Esophagus muscularis mucosa (tissue), 4 donors: ENCODE data around the gene RNASE2. TPM values are rescaled to one million over a fixed set of nuclear protein-coding genes. Genes with fewer than 3 reads are reported as not detected.

Experiments used
- DNase-seq: peaks from one replicate; pipeline ENCODE4 v3.0.0-alpha.2; 2017; ENCODE audit errors: extremely low spot score
- H3K27ac ChIP-seq, 4 donors: fragments of 200-600 bp; sonication (generic); replicated peaks in 1 of 4; 1 replicate in 3 of 4; 2 replicates in 1 of 4; pipeline ENCODE4 v1.5.1; 2016 to 2019; ENCODE audit warnings: mild to moderate bottlenecking in 1 of 4
- H3K27me3 ChIP-seq, 4 donors: fragments of 200-600 bp; sonication (generic); one replicate each; pipeline versions ENCODE4 v1.5.1 to v1.6.0; 2016 to 2019
- H3K36me3 ChIP-seq, 4 donors: fragments of 200-600 bp; sonication (generic); one replicate each; pipeline ENCODE4 v1.5.1; 2016 to 2019
- H3K4me1 ChIP-seq, 4 donors: fragments of 200-600 bp; sonication (generic); one replicate each; pipeline ENCODE4 v1.5.1; 2016 to 2019
- H3K4me3 ChIP-seq, 4 donors: fragments of 200-600 bp; sonication (generic); 1 replicate in 2 of 4; 2 replicates in 2 of 4; pipeline ENCODE4 v1.5.1; 2016 to 2019; ENCODE audit warnings: mild to moderate bottlenecking in 4 of 4, moderate library complexity in 1 of 4
- H3K9me3 ChIP-seq, 4 donors: fragments of 200-600 bp; sonication (generic); 1 replicate in 3 of 4; 2 replicates in 1 of 4; pipeline ENCODE4 v1.5.1; 2016 to 2019
- CTCF ChIP-seq, 3 experiments: fragments of 200-600 bp in 2 of 3; fragments of 450-650 bp in 1 of 3; sonication (generic) in 2 of 3; IDR thresholded peaks; one replicate each; pipeline ENCODE4 v1.5.1; 2017 to 2019; ENCODE audit warnings: antibody characterized with exemption in 3 of 3, mild to moderate bottlenecking in 2 of 3, moderate library complexity in 1 of 3
- EP300 ChIP-seq: sonication (generic); formaldehyde crosslinking; IDR thresholded peaks from one replicate; pipeline ENCODE4 v1.6.1; 2017; ENCODE audit warnings: antibody characterized with exemption
- POLR2A ChIP-seq: fragments of 450-650 bp; IDR thresholded peaks from one replicate; pipeline ENCODE4 v1.6.1; 2017; ENCODE audit warnings: antibody characterized with exemption, moderate library complexity, mild to moderate bottlenecking, low read depth
- POLR2AphosphoS5 ChIP-seq, 2 donors: sonication (generic); formaldehyde crosslinking; IDR thresholded peaks; one replicate each; pipeline ENCODE4 v1.6.1; 2017; ENCODE audit warnings: antibody characterized with exemption in 2 of 2
- WGBS: methylation state at CpG from one replicate; pipeline ENCODE4 v1.1.5; 2018; 5-methylcytosine and 5-hydroxymethylcytosine counted together
- intact Hi-C: fragments of 100-400 bp; cut with DNase I; formaldehyde crosslinking; loops from one replicate; pipeline ENCODE4 v1.15.1; 2023
- total RNA-seq, 4 donors: library from RNA; depleted of rRNA; stranded (reverse); fragments of >200 nt; gene quantifications; one replicate each; pipeline versions ENCODE4 v1.1.0 to v1.2.1, GENCODE V29; 2016

Gene RNASE2
- total RNA-seq, 4 donors from 2014 or later, result 1.7 to 3.8 (median 2.1) TPM; not detected in 1

DNA sequence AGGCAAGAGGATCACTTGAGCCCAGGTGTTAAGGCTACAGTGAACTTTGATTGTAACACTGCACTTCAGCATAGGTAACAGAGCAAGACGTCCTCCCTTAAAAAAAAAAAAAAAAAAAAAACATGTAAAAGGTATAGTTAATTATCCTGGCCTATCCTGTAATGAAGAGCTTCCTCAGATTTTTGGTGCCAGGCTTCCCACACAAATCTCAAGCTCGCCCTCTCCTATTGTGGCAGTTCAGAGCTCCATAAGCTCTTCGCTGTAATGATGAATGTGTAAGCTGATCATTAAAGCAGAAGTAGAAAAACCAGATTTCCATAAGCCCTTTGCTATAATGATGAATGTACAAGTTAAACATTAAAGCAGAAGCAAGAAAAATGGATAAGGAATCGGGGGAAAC, 41.8 kb downstream of the RNASE2 start:
- TF ChIP-seq EP300, result no peak
- TF ChIP-seq POLR2AphosphoS5 (IDR thresholded peaks at IDR 0.05), result no peak
- no peak for TF ChIP-seq CTCF (IDR thresholded peaks at IDR 0.05)
- TF ChIP-seq POLR2A, result no peak
- no peaks in the 10 kb centered on the region for H3K27me3 ChIP-seq
- H3K36me3 ChIP-seq, result peaks cover 51 to 56% (median 54%) of the 10 kb centered on the region in 4 donors
- DNase-seq, result no peak
- intact Hi-C loops, result no loop called here
- no peak overlapping the region for H3K4me3 ChIP-seq
- WGBS, result 64% methylated on average over 4 of the region's 4 CpGs
- no peak overlapping the region for H3K27ac ChIP-seq
- H3K9me3 ChIP-seq, result no peaks in the 10 kb centered on the region
- H3K4me1 ChIP-seq, result peaks cover 0 to 4% (median 2%) of the 10 kb centered on the region in 4 donors

- H3K36me3 ChIP-seq, result peaks cover 47 to 52% (median 50%) of the 10 kb centered on the region in 4 donors
- H3K4me3 ChIP-seq, result no peak overlapping the region
- H3K9me3 ChIP-seq, result no peaks in the 10 kb centered on the region
- intact Hi-C loops, result no loop called here
- no peak for DNase-seq
- no peaks in the 10 kb centered on the region for H3K4me1 ChIP-seq
- H3K27me3 ChIP-seq, result no peaks in the 10 kb centered on the region
- 78% methylated on average over 6 of the region's 6 CpGs for WGBS
- no peak overlapping the region for H3K27ac ChIP-seq
- TF ChIP-seq POLR2A, result no peak
- no peak for TF ChIP-seq CTCF (IDR thresholded peaks at IDR 0.05)
- no peak for TF ChIP-seq POLR2AphosphoS5 (IDR thresholded peaks at IDR 0.05)
These were observed 42.3 kb downstream of the RNASE2 start for GRCh38 chr14:20997564-20997963.

- no peak for DNase-seq
- no peaks in the 10 kb centered on the region for H3K27me3 ChIP-seq
- H3K4me3 ChIP-seq, result no peak overlapping the region
- intact Hi-C loops, result no loop called here
- TF ChIP-seq POLR2AphosphoS5 (IDR thresholded peaks at IDR 0.05) (no peak), POLR2A (no peak), CTCF (IDR thresholded peaks at IDR 0.05) (no peak), EP300 (no peak)
- no peaks in the 10 kb centered on the region for H3K4me1 ChIP-seq
- H3K36me3 ChIP-seq, result peaks cover 41 to 46% (median 44%) of the 10 kb centered on the region in 4 donors
- H3K9me3 ChIP-seq, result no peaks in the 10 kb centered on the region
- H3K27ac ChIP-seq, result no peak overlapping the region
- WGBS, result 84% methylated on average over 3 of the region's 3 CpGs
These were observed 42.9 kb downstream of the RNASE2 start for GRCh38 chr14:20998139-20998538.

- Histone ChIP-seq H3K9me3 (no peaks in the 10 kb centered on the region), H3K27me3 (no peaks in the 10 kb centered on the region), H3K27ac (no peak within 1 kb of the TSS), H3K36me3 (peaks cover 34 to 39% (median 37%) of the 10 kb centered on the region in 4 donors), H3K4me1 (no peaks in the 10 kb centered on the region), H3K4me3 (no peak within 1 kb of the TSS)
- TF ChIP-seq POLR2A (no peak), EP300 (no peak), CTCF (IDR thresholded peaks at IDR 0.05) (no peak), POLR2AphosphoS5 (IDR thresholded peaks at IDR 0.05) (no peak)
- intact Hi-C loops, result no loop called here
- DNase-seq, result no peak
- 42% methylated on average over 6 of the region's 6 CpGs for WGBS
These were observed 43.5 kb downstream of the RNASE2 start, which contains the start of gene SLC39A2 for GRCh38 chr14:20998674-20999366. Gene SLC39A2 (plus strand): TSS chr14:20999293. CDS start chr14:20999447, 154 bp downstream.
